Smooth muscle cell of the brain vasculature (primary cell): ENCODE data around the gene CUEDC2.
A peak's percentile ranks its signal among the peaks of the same experiment; 100 is the strongest.

Experiments used
- DNase-seq: peaks from one replicate; pipeline ENCODE4 v3.0.0-alpha.2; 2012; ENCODE audit warnings: low read depth, low spot score

CUEDC2 gene

GRCh38 chr10:102409604-102410428 is 22.6 kb downstream of the CUEDC2 start:
- DNase-seq: no peak

GRCh38 chr10:102408728-102409603 is 23.4 kb downstream of the CUEDC2 start:
- DNase-seq: no peak

- no peak for DNase-seq
These were observed 24.1 kb downstream of the CUEDC2 start for GRCh38 chr10:102408131-102408727.

- DNase-seq: no peak
These were observed 24.8 kb downstream of the CUEDC2 start for GRCh38 chr10:102407425-102408130.

GRCh38 chr10:102406815-102407214 is 25.6 kb downstream of the CUEDC2 start:
- no peak for DNase-seq

GRCh38 chr10:102405632-102406031 is 26.7 kb downstream of the CUEDC2 start:
- no peak for DNase-seq

GRCh38 chr10:102405108-102405571 is 27.2 kb downstream of the CUEDC2 start:
- DNase-seq: no peak

GRCh38 chr10:102404361-102405107 is 27.8 kb downstream of the CUEDC2 start:
- no peak for DNase-seq

- no peak for DNase-seq
These were observed 29.3 kb downstream of the CUEDC2 start for GRCh38 chr10:102403115-102403514.

GRCh38 chr10:102402512-102402896 is 29.9 kb downstream of the CUEDC2 start:
- no peak for DNase-seq

GRCh38 chr10:102401735-102402511 is 30.5 kb downstream of the CUEDC2 start:
- no peak for DNase-seq

GRCh38 chr10:102401342-102401654 is 31.1 kb downstream of the CUEDC2 start:
- no peak for DNase-seq

- DNase-seq: no peak
These were observed 31.6 kb downstream of the CUEDC2 start for GRCh38 chr10:102400598-102401341.

- DNase-seq: no peak
These were observed 32.3 kb downstream of the CUEDC2 start for GRCh38 chr10:102400076-102400475.

- peak; percentile 70 for DNase-seq
These were observed 33.0 kb downstream of the CUEDC2 start for GRCh38 chr10:102399217-102400021.

- DNase-seq: no peak
These were observed 34.0 kb downstream of the CUEDC2 start for GRCh38 chr10:102398172-102399020.
